Measurements from ENCODE around the gene WNT9B. TPM values are rescaled to one million over a fixed set of nuclear protein-coding genes. Genes with fewer than 3 reads are reported as not detected.
"Not testable (repeated sequence)": the region's sequence is repeated elsewhere in the genome, so short reads cannot be mapped to it uniquely, and the experiment has no call there.

WNT9B gene
- total and polyA plus RNA-seq, 2 experiments from 2014 or later: 0.17 TPM; not detected in 1

GRCh38 chr17:46840596-46840995 lies 10.8 kb upstream of the WNT9B start:
- not testable (repeated sequence) for H3K9me2 ChIP-seq (ENCODE audit: insufficient read depth); ATAC-seq; H3K79me2 ChIP-seq (replicated peaks; ENCODE audit: insufficient read depth); H3K27ac Mint-ChIP-seq; DNase-seq (ENCODE audit: low spot score); H3K36me3 Mint-ChIP-seq (ENCODE audit: low read depth); H3K4me1 ChIP-seq (ENCODE audit: insufficient read depth); H3K4me2 ChIP-seq; H4K20me1 ChIP-seq (replicated peaks; ENCODE audit: insufficient read depth); H3K36me3 ChIP-seq (ENCODE audit: insufficient read depth); H3K27ac ChIP-seq (ENCODE audit: low read depth); H2AFZ ChIP-seq; H3F3A ChIP-seq (replicated peaks; ENCODE audit: low read depth); H3K4me1 Mint-ChIP-seq; H3K4me3 Mint-ChIP-seq; H3K4me3 ChIP-seq
- Mint-ChIP-seq H3K9me3 (peaks cover 20% of the 10 kb centered on the region), H3K27me3 (ENCODE audit: insufficient read depth, low read depth, poor library complexity) (peaks cover 30% of the 10 kb centered on the region)
- H3K27me3 ChIP-seq (ENCODE audit: insufficient read depth): peaks cover 21% of the 10 kb centered on the region

GRCh38 chr17:46841561-46842379 lies 9.6 kb upstream of the WNT9B start:
- H3K27me3 ChIP-seq (ENCODE audit: insufficient read depth): peaks cover 21% of the 10 kb centered on the region
- Mint-ChIP-seq H3K4me1 (no peaks in the 10 kb centered on the region), H3K36me3 (ENCODE audit: low read depth) (peaks cover 6% of the 10 kb centered on the region; the same call in 2 of the 3 replicates), H3K9me3 (peaks cover 20% of the 10 kb centered on the region), H3K4me3 (peak overlapping the region; percentile 50; the same call in 2 of the 3 replicates), H3K27me3 (ENCODE audit: insufficient read depth, low read depth, poor library complexity) (peaks cover 30% of the 10 kb centered on the region), H3K27ac (no peak overlapping the region)
- DNase-seq (ENCODE audit: low spot score) (peak; percentile 78), ATAC-seq (peak; percentile 96)
- no peaks in the 10 kb centered on the region; the same call in 1 of the 2 replicates for H3F3A ChIP-seq (replicated peaks; ENCODE audit: low read depth)
- H3K36me3 ChIP-seq (ENCODE audit: insufficient read depth): no peaks in the 10 kb centered on the region
- peak overlapping the region; percentile 54 for H3K4me3 ChIP-seq
- H3K9me2 ChIP-seq (ENCODE audit: insufficient read depth): no peaks in the 10 kb centered on the region
- no peaks in the 10 kb centered on the region; the same call in 1 of the 2 replicates for H3K4me1 ChIP-seq (ENCODE audit: insufficient read depth)
- peak overlapping the region; percentile 78 for H3K4me2 ChIP-seq
- no peak overlapping the region for H3K27ac ChIP-seq (ENCODE audit: low read depth)
- no peaks in the 10 kb centered on the region for H4K20me1 ChIP-seq (replicated peaks; ENCODE audit: insufficient read depth)
- H3K79me2 ChIP-seq (replicated peaks; ENCODE audit: insufficient read depth): no peaks in the 10 kb centered on the region
- H2AFZ ChIP-seq: peak overlapping the region; percentile 95
- TF ChIP-seq ETS1 (IDR thresholded peaks at IDR 0.05): no peak
- TF ChIP-seq CREB1 (CRISPR knock-in tag; IDR thresholded peaks at IDR 0.05; ENCODE audit: low read depth): peak; percentile 33; the same call in 1 of the 2 replicates
- TF ChIP-seq CTCF (conservative IDR thresholded peaks at IDR 0.05; ENCODE audit: low read depth in 2 of 2): peak; percentile 75 to 92
- no peak for TF ChIP-seq ZNF462 (CRISPR knock-in tag; IDR thresholded peaks at IDR 0.05)
- TF ChIP-seq REST (IDR thresholded peaks at IDR 0.05; ENCODE audit: unreplicated experiment): no peak
- no peak for TF ChIP-seq NANOG (IDR thresholded peaks at IDR 0.05; ENCODE audit: borderline replicate concordance)
- no peak for TF ChIP-seq EZH2 (IDR thresholded peaks at IDR 0.05; ENCODE audit: low read depth, unreplicated experiment)

Data from GM23338 (cell line).